ENCODE results near the gene DDX42.

- TF ChIP-seq CTCF (IDR thresholded peaks at IDR 0.05), result no peak
- no peak for TF ChIP-seq POLR2A (IDR thresholded peaks at IDR 0.05)
Measured at GRCh38 chr17:63783522-63783921, 9.6 kb downstream of the DDX42 start.

Data from testis (tissue), 2 donors.